CD4-positive, alpha-beta memory T cell (primary cell): ENCODE results near the gene TCF7. TPM values are rescaled to one million over a fixed set of nuclear protein-coding genes. Genes with fewer than 3 reads are reported as not detected.

ENCODE experiments used
- CTCF ChIA-PET: fragments of 350-600 bp; sonication (Branson Sonifier 250); formaldehyde crosslinking; loops from one replicate; lab custom pipeline; 2021; ENCODE audit warnings: inconsistent platforms; ENCODE audit not compliant: partially characterized antibody; lab: Charles Lee
- POLR2A ChIA-PET: fragments of 350-600 bp; sonication (Branson Sonifier 250); formaldehyde crosslinking; loops from one replicate; lab custom pipeline; 2021; ENCODE audit not compliant: partially characterized antibody; lab: Charles Lee
- DNase-seq, 5 donors: peaks; one replicate each; pipeline versions ENCODE4 v3.0.0 to v3.0.0-alpha.2; 2020 to 2022; ENCODE audit warnings: mixed read lengths in 1 of 5
- H3K27ac ChIP-seq: one replicate; pipeline ENCODE4 v1.7.0; 2013; ENCODE audit warnings: low read depth, low read length
- H3K27me3 ChIP-seq: 2 replicates; pipeline ENCODE4 v1.7.0; 2013; ENCODE audit warnings: mild to moderate bottlenecking, low read length, moderate library complexity; ENCODE audit not compliant: insufficient read depth
- H3K36me3 ChIP-seq: 2 replicates; pipeline ENCODE4 v1.7.0; 2013; ENCODE audit warnings: mild to moderate bottlenecking, low read length, moderate library complexity; ENCODE audit not compliant: insufficient read depth
- H3K4me1 ChIP-seq: 2 replicates; pipeline ENCODE4 v1.7.0; 2013; ENCODE audit warnings: mild to moderate bottlenecking, low read length, moderate library complexity; ENCODE audit not compliant: insufficient read depth
- H3K4me3 ChIP-seq, 2 donors: one replicate each; pipeline ENCODE4 v1.7.0; 2013; ENCODE audit warnings: low read length in 2 of 2, mild to moderate bottlenecking in 1 of 2
- H3K9me3 ChIP-seq, 2 donors: one replicate each; pipeline ENCODE4 v1.7.0; 2013; ENCODE audit warnings: low read length in 2 of 2, control low read depth in 1 of 2; ENCODE audit not compliant: control insufficient read depth in 1 of 2
- H3K27ac Mint-ChIP-seq, 7 donors: one replicate each; pipeline ENCODE4 v1.8.0; 2020 to 2021; ENCODE audit warnings: mixed read lengths in 7 of 7, mild to moderate bottlenecking in 6 of 7, inconsistent platforms in 3 of 7, moderate library complexity in 3 of 7
- H3K27me3 Mint-ChIP-seq, 2 donors: one replicate each; pipeline ENCODE4 v1.8.0; 2020 to 2021; ENCODE audit warnings: mixed read lengths in 2 of 2
- H3K36me3 Mint-ChIP-seq, 2 donors: one replicate each; pipeline ENCODE4 v1.8.0; 2020 to 2021; ENCODE audit warnings: mixed read lengths in 2 of 2, inconsistent platforms in 1 of 2, mild to moderate bottlenecking in 1 of 2
- H3K4me1 Mint-ChIP-seq, 4 donors: one replicate each; pipeline ENCODE4 v1.8.0; 2020 to 2021; ENCODE audit warnings: mixed read lengths in 4 of 4, mild to moderate bottlenecking in 1 of 4
- H3K4me3 Mint-ChIP-seq, 8 donors: one replicate each; pipeline ENCODE4 v1.8.0; 2020 to 2021; ENCODE audit warnings: mixed read lengths in 8 of 8, mild to moderate bottlenecking in 7 of 8, moderate library complexity in 6 of 8, inconsistent platforms in 3 of 8
- H3K9me3 Mint-ChIP-seq, 8 donors: one replicate each; pipeline ENCODE4 v1.8.0; 2020 to 2021; ENCODE audit warnings: mixed read lengths in 8 of 8, mild to moderate bottlenecking in 5 of 8, inconsistent platforms in 3 of 8, moderate library complexity in 1 of 8
- intact Hi-C: fragments of 100-400 bp; cut with micrococcal nuclease; formaldehyde crosslinking; loops from one replicate; pipeline ENCODE4 v1.15.1; 2023
- polyA plus RNA-seq, 2 donors: library from polyadenylated mRNA; unstranded; fragments of 300-500 nt; fragmentation: Illumina TruSeq; gene quantifications; one replicate each; pipeline ENCODE4 v1.2.3, GENCODE V29; 2021
- total RNA-seq, 2 experiments: library from RNA; stranded (reverse); gene quantifications; one replicate each; pipeline ENCODE4 v1.2.3, GENCODE V29; 2021

TCF7 gene
- total and polyA plus RNA-seq, 4 experiments from 2014 or later = 102 to 841 (median 622) TPM

DNA sequence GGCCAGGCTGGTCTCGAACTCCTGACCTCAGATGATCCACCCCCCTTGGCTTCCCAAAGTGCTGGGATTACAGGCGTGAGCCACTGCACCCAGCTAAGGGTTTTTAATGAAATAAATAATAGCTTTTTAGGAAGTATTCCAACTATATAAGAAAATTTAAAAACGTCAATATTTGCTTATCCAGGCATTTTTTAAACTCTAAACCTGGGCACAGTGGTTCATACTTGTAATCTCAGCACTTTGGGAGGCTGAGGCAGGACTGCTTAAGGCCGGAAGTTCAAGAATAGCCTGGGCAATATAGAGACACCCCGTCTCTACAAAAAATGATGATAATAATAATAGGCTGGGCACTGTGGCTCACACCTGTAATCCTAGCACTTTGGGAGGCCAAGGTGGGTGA is 48.1 kb downstream of the TCF7 start:
- intact Hi-C loops = no loop called here
- peaks cover 54 to 74% of the 10 kb centered on the region in 2 donors for H3K36me3 Mint-ChIP-seq
- Histone ChIP-seq H3K36me3 (peaks cover 62% of the 10 kb centered on the region), H3K4me1 (peaks cover 3% of the 10 kb centered on the region), H3K27ac (no peak overlapping the region), H3K9me3 (no peaks in the 10 kb centered on the region), H3K27me3 (no peaks in the 10 kb centered on the region), H3K4me3 (no peak overlapping the region)
- peaks cover 0 to 6% (median 0%) of the 10 kb centered on the region in 8 donors for H3K9me3 Mint-ChIP-seq
- POLR2A ChIA-PET = interaction anchor here (0.7 to 4.5 kb wide), 3 partner anchors 12 to 14 kb away, joined by 4 to 34 read pairs (median 5); partner anchors contain the start of gene SKP1
- CTCF ChIA-PET = interaction anchor here (0.9 to 5.4 kb wide), 2 partner anchors 10 to 122 kb away, joined by 4 to 35 read pairs; no protein-coding TSS in a partner anchor
- peaks cover 22 to 45% (median 34%) of the 10 kb centered on the region in 4 donors for H3K4me1 Mint-ChIP-seq
- H3K27ac Mint-ChIP-seq = no peak overlapping the region
- no peaks in the 10 kb centered on the region for H3K27me3 Mint-ChIP-seq
- H3K4me3 Mint-ChIP-seq = no peak overlapping the region
- no peak for DNase-seq

DNA sequence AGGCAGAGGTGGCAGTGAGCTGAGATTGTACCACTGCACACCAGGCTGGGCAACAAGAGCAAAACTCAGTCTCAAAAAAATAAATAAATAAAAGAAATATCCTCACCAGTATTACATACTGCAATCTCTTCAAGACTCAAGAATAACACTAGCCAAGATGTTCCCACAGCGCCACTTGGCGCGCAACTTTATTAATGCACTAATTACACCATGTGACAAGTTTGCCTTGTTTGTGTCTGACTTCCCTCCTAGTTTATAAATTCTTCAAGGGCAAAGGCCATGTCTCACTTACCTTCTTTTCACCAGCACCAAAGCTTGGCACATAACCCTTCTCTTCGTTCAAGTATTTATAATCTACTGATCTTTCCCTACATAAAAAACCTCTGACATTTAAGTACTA is 57.5 kb downstream of the TCF7 start:
- no peak overlapping the region for H3K27ac ChIP-seq
- H3K4me1 ChIP-seq = peaks cover 49% of the 10 kb centered on the region
- H3K27ac Mint-ChIP-seq = peak overlapping the region in 2 of 7 donors; percentile 75 to 99
- H3K4me3 ChIP-seq = no peak overlapping the region
- CTCF ChIA-PET = interaction anchor here (0.5 to 2.1 kb wide), 4 partner anchors 13 to 132 kb away, joined by 3 to 6 read pairs (median 4); no protein-coding TSS in a partner anchor
- POLR2A ChIA-PET = interaction anchor here (0.7 to 1.3 kb wide), 3 partner anchors 14 to 205 kb away, joined by 3 read pairs; no protein-coding TSS in a partner anchor
- no peaks in the 10 kb centered on the region for H3K27me3 Mint-ChIP-seq
- no peak for DNase-seq
- intact Hi-C loops = loop anchor here (2.0 to 10.0 kb wide), 2 partner anchors 17 to 353 kb away; partner anchors contain the start of gene JADE2
- peaks cover 40 to 66% of the 10 kb centered on the region in 2 donors for H3K36me3 Mint-ChIP-seq
- H3K36me3 ChIP-seq = peaks cover 52% of the 10 kb centered on the region
- H3K9me3 Mint-ChIP-seq = peaks cover 0 to 4% (median 0%) of the 10 kb centered on the region in 8 donors
- H3K4me1 Mint-ChIP-seq = peaks cover 37 to 68% (median 53%) of the 10 kb centered on the region in 4 donors
- no peaks in the 10 kb centered on the region for H3K9me3 ChIP-seq
- peak overlapping the region in 2 of 8 donors; percentile 43 to 59 for H3K4me3 Mint-ChIP-seq
- no peaks in the 10 kb centered on the region for H3K27me3 ChIP-seq

DNA sequence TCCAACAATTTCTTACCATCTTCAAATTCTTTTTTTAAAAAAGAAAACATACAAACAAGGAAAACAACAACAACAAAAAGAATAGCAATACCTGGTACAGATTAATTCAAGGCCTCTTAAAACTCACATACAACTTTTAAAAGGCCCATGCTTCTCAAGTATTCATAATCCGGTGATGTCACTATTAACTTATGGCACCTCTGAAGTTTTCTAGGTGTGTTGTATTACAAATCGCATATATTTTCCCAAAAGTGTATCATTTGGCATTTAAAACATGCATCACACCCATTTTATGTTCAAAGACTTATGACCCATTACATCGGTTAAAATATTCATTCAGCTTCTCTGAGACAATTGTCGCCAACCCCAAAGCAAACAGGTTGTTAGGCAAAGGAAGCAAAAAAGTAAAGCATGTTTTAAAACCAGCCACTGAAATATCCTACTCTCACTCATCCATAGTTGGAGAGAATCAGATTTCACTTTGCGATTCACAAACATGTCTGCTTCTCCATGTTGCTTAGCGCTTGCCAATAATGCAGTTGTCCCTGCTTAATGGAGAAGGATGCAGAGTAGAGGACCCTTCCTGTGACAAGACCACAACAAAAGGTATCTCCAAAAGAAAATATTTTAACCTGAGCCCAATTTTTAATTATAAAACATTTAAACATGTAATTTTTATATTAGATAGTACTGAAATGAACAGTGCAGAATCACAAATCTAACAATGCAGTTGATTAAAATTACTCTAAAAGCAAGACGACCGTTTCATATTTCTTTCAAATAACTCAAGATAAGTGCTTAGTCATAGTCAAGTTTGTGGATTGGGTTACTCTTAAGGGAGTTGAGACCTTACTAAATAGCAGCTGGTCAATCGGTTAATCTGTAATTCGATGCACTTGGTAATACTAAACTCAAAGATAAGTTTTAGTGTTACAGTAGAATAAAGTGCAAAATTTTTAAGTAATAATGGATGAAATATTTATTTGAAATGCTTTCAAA is 60.7 kb downstream of the TCF7 start:
- Mint-ChIP-seq H3K27me3 (no peaks in the 10 kb centered on the region), H3K4me3 (peak overlapping the region; percentile 98 to 99 (median 98)), H3K4me1 (peaks cover 30 to 56% (median 43%) of the 10 kb centered on the region in 4 donors), H3K27ac (peak overlapping the region; percentile 30 to 99 (median 79)), H3K9me3 (peaks cover 0 to 2% (median 0%) of the 10 kb centered on the region in 8 donors), H3K36me3 (peaks cover 26 to 46% of the 10 kb centered on the region in 2 donors)
- intact Hi-C loops = loop anchor here (10.0 kb wide), 1 partner anchor 350 kb away; the partner anchor contains the start of gene JADE2
- H3K4me3 ChIP-seq = peak overlapping the region; percentile 71 to 89
- DNase-seq = no peak
- H3K36me3 ChIP-seq = peaks cover 33% of the 10 kb centered on the region
- POLR2A ChIA-PET = interaction anchor here (0.8 to 6.2 kb wide), 18 partner anchors 7 to 351 kb away, joined by 3 to 119 read pairs (median 6); partner anchors contain the start of genes PPP2CA and UBE2B
- H3K9me3 ChIP-seq = no peaks in the 10 kb centered on the region
- H3K4me1 ChIP-seq = peaks cover 56% of the 10 kb centered on the region
- H3K27ac ChIP-seq = peak overlapping the region; percentile 97
- no peaks in the 10 kb centered on the region for H3K27me3 ChIP-seq
- CTCF ChIA-PET = interaction anchor here (1.3 to 4.7 kb wide), 2 partner anchors 25 to 135 kb away, joined by 4 to 35 read pairs; no protein-coding TSS in a partner anchor

DNA sequence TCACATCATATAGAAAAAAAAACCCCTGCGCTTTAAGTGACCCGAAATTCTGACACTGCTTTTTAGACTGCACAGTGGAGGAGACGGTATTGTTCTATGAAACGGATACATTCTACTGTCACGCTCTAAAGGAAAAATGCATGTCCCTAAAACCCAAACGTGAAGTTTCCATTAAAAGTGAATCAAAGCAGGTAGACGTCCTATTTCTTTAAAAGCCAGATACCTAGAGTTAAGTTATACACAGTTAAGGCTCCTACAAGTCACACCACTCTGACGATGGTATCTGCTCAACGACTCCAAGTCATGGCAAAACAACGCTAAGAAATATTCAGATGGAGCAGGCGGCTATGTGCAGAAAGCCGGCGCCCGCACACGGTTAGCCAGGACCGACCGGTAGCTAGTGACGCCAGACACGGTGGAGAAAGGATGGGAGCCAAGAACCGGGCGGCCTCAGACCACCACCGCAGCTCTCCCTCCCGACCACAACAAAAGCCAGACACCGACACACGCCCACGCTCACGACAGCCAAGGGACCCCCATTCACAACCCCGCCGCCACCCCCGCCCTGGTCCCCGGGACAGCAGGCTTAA is 61.5 kb downstream of the TCF7 start:
- Histone ChIP-seq H3K27me3 (no peaks in the 10 kb centered on the region), H3K4me3 (peak overlapping the region; percentile 71 to 89), H3K36me3 (peaks cover 24% of the 10 kb centered on the region), H3K4me1 (peaks cover 47% of the 10 kb centered on the region), H3K27ac (peak overlapping the region; percentile 97), H3K9me3 (no peaks in the 10 kb centered on the region)
- intact Hi-C loops = loop anchor here (2.0 to 10.0 kb wide), 4 partner anchors 27 to 349 kb away; partner anchors contain the start of genes JADE2 and UBE2B
- H3K4me1 Mint-ChIP-seq = peaks cover 26 to 52% (median 37%) of the 10 kb centered on the region in 4 donors
- peaks cover 25 to 37% of the 10 kb centered on the region in 2 donors for H3K36me3 Mint-ChIP-seq
- peak in 1 of 5 donors; percentile 23 for DNase-seq
- peaks cover 0 to 2% (median 0%) of the 10 kb centered on the region in 8 donors for H3K9me3 Mint-ChIP-seq
- ChIA-PET CTCF (interaction anchor here (1.3 to 4.7 kb wide), 4 partner anchors 23 to 136 kb away, joined by 3 to 35 read pairs (median 5); no protein-coding TSS in a partner anchor), POLR2A (interaction anchor here (0.5 to 6.2 kb wide), 37 partner anchors 8 to 697 kb away, joined by 3 to 119 read pairs (median 4); partner anchors contain the start of genes CAMLG, CDKN2AIPNL, DDX46 and PPP2CA)
- H3K27me3 Mint-ChIP-seq = no peaks in the 10 kb centered on the region
- peak overlapping the region; percentile 97 to 99 (median 98) for H3K27ac Mint-ChIP-seq
- H3K4me3 Mint-ChIP-seq = peak overlapping the region; percentile 98 to 99 (median 98)

DNA sequence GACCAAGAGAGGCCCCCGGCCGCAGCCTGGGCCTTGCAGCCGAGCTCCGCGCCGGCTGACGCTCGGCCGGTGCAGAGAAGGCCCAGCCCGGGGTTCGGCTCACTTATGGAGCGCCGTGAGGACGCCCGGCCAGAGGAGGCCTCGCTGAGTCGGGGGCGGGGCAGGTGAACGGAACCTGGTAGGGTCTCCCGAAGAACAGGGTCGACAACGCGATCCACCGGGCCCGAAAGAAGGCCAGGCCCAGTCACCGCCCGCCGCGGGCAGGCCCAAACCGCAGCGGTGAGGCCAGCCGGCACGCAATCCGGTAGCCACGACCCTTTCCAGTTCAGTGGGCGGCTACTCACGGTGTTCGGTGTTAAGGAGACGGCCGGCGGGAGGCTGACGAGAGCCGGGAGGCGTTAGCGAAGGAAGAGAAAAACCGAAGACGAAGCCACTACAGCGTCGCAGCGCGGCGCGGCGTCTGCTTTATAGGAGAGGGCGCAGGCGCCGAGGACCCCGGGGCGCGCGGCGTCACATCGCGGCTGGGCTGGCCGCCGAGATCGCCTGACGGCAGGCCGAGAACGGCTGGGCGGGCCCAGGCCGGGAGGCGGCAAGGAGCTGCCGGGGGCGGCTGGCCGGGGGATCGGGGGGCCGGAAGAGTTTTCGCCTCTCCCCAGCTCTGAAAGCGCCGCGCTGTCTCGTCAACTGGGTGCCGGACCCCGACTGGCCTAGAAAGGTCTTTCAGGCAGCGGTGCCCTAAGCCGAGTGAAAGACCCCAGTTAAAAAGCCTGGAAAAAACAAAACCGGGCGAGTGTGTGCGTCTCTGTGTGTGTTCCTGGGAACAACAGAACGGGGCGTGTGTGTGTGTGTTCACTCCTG is 62.3 kb downstream of the TCF7 start, which contains the start of gene SKP1:
SKP1 (minus strand) TSS at position 440 of the 858 bp plus-strand sequence. CDS start 2,928 bp downstream, outside the sequence.
- CTCF ChIA-PET = interaction anchor here (1.2 to 4.7 kb wide), 7 partner anchors 24 to 136 kb away, joined by 3 to 35 read pairs (median 4); partner anchors contain the start of gene PPP2CA
- peak within 1 kb of the TSS; percentile 71 to 89 for H3K4me3 ChIP-seq

More for the DNA sequence above, 62.3 kb downstream of the TCF7 start, which contains the start of gene SKP1:
- peaks cover 18 to 30% of the 10 kb centered on the region in 2 donors for H3K36me3 Mint-ChIP-seq
- Histone ChIP-seq H3K27ac (peak within 1 kb of the TSS; percentile 97), H3K27me3 (no peaks in the 10 kb centered on the region), H3K4me1 (peaks cover 41% of the 10 kb centered on the region), H3K36me3 (peaks cover 17% of the 10 kb centered on the region), H3K9me3 (no peaks in the 10 kb centered on the region)
- peaks cover 0 to 2% (median 0%) of the 10 kb centered on the region in 8 donors for H3K9me3 Mint-ChIP-seq
- peaks cover 21 to 46% (median 30%) of the 10 kb centered on the region in 4 donors for H3K4me1 Mint-ChIP-seq
- no peaks in the 10 kb centered on the region for H3K27me3 Mint-ChIP-seq
- intact Hi-C loops = loop anchor here (1.0 to 10.0 kb wide), 6 partner anchors 28 to 348 kb away; partner anchors contain the start of genes JADE2, PPP2CA and UBE2B
- H3K27ac Mint-ChIP-seq = peak within 1 kb of the TSS; percentile 97 to 99 (median 98)
- POLR2A ChIA-PET = interaction anchor here (0.5 to 6.2 kb wide), 58 partner anchors 8 to 728 kb away, joined by 3 to 119 read pairs (median 4); partner anchors contain the start of genes C5orf24, CAMLG, CDKN2AIPNL and DDX46
- peak; percentile 81 to 94 (median 91) for DNase-seq
- peak within 1 kb of the TSS; percentile 98 to 99 (median 98) for H3K4me3 Mint-ChIP-seq
